ENCODE measurements around the gene C10orf120.

C10orf120 gene

DNA sequence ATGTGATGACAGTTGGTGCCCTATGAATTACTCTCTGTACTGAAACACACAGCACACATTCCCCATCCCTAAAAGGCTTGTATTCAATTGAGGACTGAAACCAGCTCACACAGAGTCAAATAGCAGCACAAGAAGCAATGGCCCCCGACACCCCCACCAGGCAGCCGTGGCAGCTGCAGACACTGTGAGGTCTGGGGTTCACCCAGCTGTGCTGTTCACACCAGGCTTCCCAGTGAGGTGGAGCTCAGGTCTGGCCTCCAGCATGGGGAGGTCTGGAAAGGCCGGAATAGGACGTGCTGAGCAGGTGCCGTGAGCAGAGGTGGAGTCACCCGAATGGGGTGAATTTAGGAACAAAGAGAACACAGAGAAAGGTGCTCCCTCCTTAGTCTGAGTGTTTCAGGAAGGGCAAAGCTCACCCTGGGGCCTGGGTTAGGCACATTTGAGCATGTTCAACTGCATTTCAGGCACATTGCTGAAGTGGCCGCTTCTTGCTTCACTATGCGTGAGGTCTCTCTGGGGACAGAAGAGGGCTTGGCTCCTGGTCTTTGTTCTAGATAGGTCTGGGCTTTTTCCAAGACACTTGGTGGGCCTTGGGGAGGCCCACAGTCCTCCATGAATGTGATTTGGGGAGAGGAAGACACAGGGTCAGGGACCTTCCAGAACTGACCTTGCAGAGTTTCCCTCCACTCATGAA lies 41.1 kb downstream of the C10orf120 start:
- DNase-seq = no peak

DNA sequence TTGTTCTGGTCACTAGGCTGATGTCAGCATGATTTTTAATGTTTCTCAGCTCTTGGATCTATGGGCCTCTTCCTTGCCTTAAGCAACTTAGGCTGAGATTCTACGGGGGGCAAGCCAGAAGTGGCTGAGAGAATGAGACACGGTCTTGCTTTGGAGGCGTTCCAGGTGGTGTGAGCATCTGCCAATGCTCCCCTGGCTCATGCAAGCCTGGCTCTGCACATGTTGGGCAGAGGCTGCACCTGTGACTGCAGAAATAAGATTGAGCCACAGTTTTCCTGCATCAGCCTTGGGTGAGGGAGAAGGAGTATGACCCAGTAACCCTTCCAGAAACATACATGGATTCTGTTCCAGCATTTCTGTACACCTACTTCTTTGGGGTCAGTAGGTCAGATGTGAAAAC lies 41.9 kb downstream of the C10orf120 start:
- DNase-seq = no peak

DNA sequence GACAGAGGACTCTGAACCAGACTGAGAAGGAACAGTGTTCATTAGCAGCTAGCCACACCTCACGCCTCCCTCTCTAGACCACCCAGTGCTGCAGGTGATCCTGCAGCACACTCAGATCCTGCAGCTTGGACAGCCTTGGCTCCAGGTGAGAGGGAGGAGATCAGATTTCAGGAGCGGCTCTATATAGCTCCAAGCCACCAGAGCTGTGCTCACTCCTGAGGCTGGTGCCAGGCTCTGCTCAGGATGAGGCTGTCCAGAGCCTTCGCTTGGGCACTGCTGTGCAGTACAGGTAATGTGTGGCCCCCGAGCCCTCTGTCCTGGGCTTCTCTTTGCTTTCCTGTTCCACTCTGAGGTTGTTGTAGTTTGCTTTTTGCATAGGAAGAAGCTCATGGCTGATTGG lies 42.4 kb downstream of the C10orf120 start:
- DNase-seq = no peak

DNA sequence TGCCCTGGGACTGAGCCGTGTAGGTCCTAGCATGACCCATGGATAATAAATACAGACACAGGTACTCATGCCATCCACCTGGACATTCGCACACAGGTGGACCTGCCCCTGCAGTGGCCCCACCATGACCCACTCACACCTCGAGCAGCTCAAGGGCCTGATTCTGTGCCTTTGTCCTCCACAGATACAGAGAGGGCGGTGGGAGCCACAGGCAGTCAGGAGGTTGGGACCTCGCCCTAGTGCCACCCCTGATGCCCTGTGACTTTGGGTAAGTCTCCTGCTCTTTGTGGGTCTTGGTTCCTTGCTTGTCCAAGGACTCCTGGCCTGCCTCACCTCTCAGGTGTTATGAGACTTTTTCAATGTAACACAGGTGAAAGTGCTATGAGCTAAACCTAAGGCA lies 42.9 kb downstream of the C10orf120 start:
- DNase-seq = no peak

DNA sequence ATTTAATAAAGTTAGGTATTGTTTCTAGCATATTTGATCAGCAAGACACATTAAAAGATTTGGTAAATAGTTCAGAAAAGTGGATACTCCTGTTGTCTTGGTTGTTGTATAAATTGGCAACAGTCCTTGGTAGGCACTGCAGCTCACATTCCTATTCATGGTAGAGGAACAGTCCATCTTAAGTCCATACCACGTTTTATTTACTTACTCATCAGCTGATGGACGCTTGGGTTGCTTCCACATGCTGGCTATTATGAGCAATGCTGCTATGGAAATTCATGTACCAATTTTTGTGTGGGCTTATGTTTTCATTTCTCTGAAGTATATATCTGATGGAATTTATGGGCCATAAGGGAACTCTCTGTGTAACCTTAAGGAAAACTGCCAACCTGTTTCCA lies 43.3 kb downstream of the C10orf120 start:
- DNase-seq = no peak

DNA sequence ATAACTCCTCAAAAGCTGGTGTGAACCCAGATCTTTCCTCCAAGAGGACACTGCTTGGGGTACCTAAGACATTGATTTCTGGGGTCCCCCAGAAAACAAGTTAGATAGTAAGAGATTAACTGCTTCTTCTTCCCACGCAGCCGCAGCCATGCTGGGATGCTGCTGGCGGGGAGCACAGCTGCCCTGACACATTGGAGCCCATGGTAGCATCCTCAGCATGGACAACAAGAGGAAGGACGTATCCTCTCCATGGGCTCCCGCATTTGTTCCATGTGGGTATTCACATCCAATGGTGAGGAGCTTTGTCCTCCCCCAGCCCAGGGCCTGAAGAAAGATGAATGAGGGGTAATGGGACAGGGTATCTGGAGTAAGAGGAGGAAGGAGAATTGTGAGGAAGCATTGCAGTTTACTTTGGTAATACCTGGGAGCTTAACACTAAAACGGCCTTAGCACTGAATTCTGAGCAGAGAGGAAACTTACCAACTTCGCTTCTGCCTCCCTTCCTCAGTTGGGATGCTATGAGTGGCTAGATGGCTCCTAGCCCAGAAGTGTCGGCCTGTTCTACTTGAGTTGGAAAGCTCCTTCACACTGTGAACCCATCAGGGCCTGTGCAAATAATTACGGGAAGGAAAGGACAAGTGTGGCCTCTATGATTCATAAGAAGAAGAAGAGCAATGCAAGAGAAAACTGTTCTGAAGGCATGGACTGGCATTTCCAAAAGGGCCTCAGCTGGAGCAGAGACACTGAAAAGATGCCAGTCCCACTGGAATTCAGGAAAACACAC lies 43.9 kb downstream of the C10orf120 start:
- no peak for DNase-seq

DNA sequence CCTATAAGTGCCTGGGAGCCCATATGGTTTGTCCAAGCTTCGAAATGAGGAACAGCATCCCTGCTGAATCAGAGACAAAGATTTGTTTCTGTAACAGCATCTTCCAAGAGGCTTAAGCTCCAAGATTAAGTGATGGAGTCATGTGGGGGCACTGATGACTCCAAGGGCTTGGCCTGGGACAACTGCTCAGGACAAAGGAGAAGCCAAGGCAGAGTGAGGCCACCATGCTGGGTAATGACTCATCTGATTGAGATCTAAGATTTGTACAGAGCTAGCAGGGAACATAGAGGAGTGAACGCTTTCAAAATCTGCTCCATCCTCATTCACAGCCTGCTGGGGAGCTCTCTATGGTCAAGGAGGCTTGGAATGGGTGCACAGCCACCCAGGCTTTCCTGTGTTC lies 49.3 kb downstream of the C10orf120 start:
- no peak for DNase-seq

DNA sequence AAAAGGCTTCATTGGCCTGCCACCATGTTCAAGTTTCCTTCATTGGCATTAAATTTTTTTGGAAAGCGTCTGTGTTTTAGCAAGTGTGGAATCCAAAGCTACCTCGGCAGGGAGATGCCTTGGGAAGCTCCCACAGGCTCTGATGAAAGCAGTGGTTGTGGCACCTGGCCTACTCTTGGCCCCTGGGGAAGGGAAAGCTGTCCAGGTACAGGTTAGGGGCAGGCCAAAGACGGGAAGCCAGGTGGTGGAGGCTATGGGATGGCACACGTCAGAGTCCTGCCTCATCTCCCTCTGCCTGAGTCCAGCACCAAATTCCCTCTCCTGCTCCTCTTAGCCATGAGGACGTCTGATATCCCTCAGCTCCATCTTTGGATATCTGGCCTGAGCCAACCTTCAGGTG lies 49.7 kb downstream of the C10orf120 start:
- DNase-seq = no peak

DNA sequence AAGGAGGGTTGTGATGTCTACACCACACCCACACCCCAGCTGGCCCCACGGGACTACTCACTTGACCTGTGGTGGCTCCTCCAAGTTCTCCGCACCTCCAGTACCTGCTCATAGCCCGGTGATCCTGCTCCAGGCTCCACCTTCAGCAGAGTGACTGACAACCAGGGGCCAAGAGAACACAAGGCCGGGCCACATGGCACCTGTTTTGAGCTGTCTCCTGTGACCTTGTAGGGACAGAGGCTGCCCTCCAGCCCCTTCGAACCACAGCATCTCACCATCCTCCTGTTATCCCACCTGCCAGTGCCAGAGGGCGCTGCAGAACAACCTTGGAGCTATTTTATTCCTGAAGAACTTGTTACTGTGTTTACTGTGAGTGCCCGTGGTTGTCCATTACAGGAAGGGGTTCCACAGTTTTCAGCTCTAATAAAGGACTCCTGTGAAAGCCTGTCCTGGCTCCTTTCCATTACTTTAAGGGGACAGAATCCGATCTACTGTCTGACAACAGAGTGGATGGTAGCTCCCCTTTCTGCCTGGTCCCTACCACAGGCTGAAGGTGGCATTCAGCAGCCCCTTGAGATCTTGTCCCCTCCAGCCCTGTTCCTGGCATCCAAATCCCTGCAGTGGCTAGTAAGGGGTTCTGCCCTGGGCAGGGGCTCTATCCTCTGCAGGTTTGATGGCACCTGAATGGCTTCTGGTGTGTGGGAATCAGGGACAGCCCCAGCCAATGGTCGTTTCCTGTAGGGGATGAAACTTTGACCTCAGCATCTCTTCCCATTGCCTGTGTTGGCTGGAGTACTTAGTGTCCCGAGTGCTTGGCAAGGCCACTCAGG lies 50.8 kb downstream of the C10orf120 start:
- no peak for DNase-seq

All from amniotic stem cell (primary cell).